GM19467 (cell line): ENCODE results near the gene PICK1.

ENCODE experiments used
- ATAC-seq: cut with Tn5 transposase; IDR thresholded peaks from one replicate; pipeline ENCODE4 v1.9.1; 2021; ENCODE audit warnings: mild to moderate bottlenecking, moderate library complexity; ENCODE audit not compliant: unreplicated experiment

The PICK1 gene

GRCh38 chr22:38046070-38046748 is 11.0 kb upstream of the PICK1 start:
- ATAC-seq: no peak

- ATAC-seq: no peak
Observed at GRCh38 chr22:38049812-38050619, 7.2 kb upstream of the PICK1 start.

- ATAC-seq: no peak
Observed at GRCh38 chr22:38050720-38051119, 6.5 kb upstream of the PICK1 start.

GRCh38 chr22:38051261-38051660 is 5.9 kb upstream of the PICK1 start:
- no peak for ATAC-seq

- no peak for ATAC-seq
Observed at GRCh38 chr22:38051900-38052862, 5.0 kb upstream of the PICK1 start.

- ATAC-seq: no peak
Observed at GRCh38 chr22:38062791-38063190, 5.6 kb downstream of the PICK1 start.

GRCh38 chr22:38065539-38065938 is 8.3 kb downstream of the PICK1 start:
- no peak for ATAC-seq

- no peak for ATAC-seq
Observed at GRCh38 chr22:38066381-38067027, 9.3 kb downstream of the PICK1 start.

GRCh38 chr22:38067028-38067415 is 9.8 kb downstream of the PICK1 start:
- ATAC-seq: no peak

- ATAC-seq: no peak
Observed at GRCh38 chr22:38067761-38068360, 10.7 kb downstream of the PICK1 start.

GRCh38 chr22:38068641-38069371 is 11.6 kb downstream of the PICK1 start:
- no peak for ATAC-seq

GRCh38 chr22:38069372-38070249 is 12.4 kb downstream of the PICK1 start:
- no peak for ATAC-seq

GRCh38 chr22:38070250-38070921 is 13.2 kb downstream of the PICK1 start:
- no peak for ATAC-seq

- ATAC-seq: no peak
Observed at GRCh38 chr22:38071421-38072321, 14.5 kb downstream of the PICK1 start.

GRCh38 chr22:38072322-38073149 is 15.3 kb downstream of the PICK1 start:
- ATAC-seq: no peak
